ENCODE results near the gene EPPIN. TPM values are rescaled to one million over a fixed set of nuclear protein-coding genes. Genes with fewer than 3 reads are reported as not detected.

The EPPIN gene
- total RNA-seq, 1 experiment from 2014 or later: not detected

GRCh38 chr20:45583502-45583901 is 36.3 kb upstream of the EPPIN start:
- ChIA-PET CTCF (no interaction called here), POLR2A (no interaction called here)
- Histone ChIP-seq H3K4me3 (ENCODE audit: low read depth in 2 of 2, low read length in 2 of 2) (no peak overlapping the region), H3K4me1 (ENCODE audit: control insufficient read depth, insufficient read depth, low read length) (no peaks in the 10 kb centered on the region), H3K36me3 (ENCODE audit: control insufficient read depth, insufficient read depth, low read length) (no peaks in the 10 kb centered on the region), H3K27me3 (ENCODE audit: control insufficient read depth, insufficient read depth, low read length) (peaks cover 9% of the 10 kb centered on the region), H3K9me3 (ENCODE audit: control insufficient read depth, insufficient read depth, low read depth, low read length) (no peaks in the 10 kb centered on the region), H3K27ac (ENCODE audit: low read length) (no peak overlapping the region)
- no peak for DNase-seq (ENCODE audit: low read depth, low spot score)
- BruUV-seq (replicated peaks): no TSS peak
- intact Hi-C loops (cut with micrococcal nuclease; ENCODE audit: unreplicated experiment) (no loop called here), in situ Hi-C loops (cut with HindIII; ENCODE audit: low pct_unique_long_range_greater_than_20kb, low sequenced_read_pairs) (no loop called here)
- ATAC-seq: no peak
- TF ChIP-seq, protein P1, sequence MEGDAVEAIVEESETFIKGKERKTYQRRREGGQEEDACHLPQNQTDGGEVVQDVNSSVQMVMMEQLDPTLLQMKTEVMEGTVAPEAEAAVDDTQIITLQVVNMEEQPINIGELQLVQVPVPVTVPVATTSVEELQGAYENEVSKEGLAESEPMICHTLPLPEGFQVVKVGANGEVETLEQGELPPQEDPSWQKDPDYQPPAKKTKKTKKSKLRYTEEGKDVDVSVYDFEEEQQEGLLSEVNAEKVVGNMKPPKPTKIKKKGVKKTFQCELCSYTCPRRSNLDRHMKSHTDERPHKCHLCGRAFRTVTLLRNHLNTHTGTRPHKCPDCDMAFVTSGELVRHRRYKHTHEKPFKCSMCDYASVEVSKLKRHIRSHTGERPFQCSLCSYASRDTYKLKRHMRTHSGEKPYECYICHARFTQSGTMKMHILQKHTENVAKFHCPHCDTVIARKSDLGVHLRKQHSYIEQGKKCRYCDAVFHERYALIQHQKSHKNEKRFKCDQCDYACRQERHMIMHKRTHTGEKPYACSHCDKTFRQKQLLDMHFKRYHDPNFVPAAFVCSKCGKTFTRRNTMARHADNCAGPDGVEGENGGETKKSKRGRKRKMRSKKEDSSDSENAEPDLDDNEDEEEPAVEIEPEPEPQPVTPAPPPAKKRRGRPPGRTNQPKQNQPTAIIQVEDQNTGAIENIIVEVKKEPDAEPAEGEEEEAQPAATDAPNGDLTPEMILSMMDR (IDR thresholded peaks at IDR 0.05): no peak
- TF ChIP-seq SIN3A (IDR thresholded peaks at IDR 0.05; ENCODE audit: borderline replicate concordance, insufficient read depth, low read depth, low read length) (no peak), POLR2AphosphoS5 (IDR thresholded peaks at IDR 0.05; ENCODE audit: low read depth, low read length) (no peak), TCF7L2 (IDR thresholded peaks at IDR 0.05; ENCODE audit: low read depth, low read length) (no peak), REST (IDR thresholded peaks at IDR 0.05; ENCODE audit: insufficient read depth in 1 of 2, low read depth in 2 of 2, low read length in 1 of 2) (no peak)

DNA sequence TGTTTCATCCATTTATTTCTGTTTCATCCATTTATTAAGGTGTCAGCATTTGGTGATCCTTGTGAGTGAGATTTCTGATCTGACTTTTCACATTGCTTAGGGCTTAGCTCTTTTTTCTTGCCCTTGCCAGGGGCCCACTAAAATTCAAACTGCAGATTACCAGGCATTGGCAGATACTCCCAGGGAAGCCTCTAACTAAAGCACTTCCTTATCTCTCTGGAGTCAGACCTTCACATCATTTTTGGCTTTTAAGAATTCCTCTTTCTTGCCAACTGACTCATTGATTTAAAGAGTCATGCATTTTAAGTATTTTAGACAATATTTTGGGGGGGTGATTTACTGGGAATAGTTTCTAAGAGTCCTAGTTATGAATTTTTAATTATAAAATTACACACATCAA is 34.5 kb upstream of the EPPIN start:
- ATAC-seq (no peak), DNase-seq (ENCODE audit: low read depth, low spot score) (no peak)
- in situ Hi-C loops (cut with HindIII; ENCODE audit: low pct_unique_long_range_greater_than_20kb, low sequenced_read_pairs) (no loop called here), intact Hi-C loops (cut with micrococcal nuclease; ENCODE audit: unreplicated experiment) (no loop called here)
- H3K36me3 ChIP-seq (ENCODE audit: control insufficient read depth, insufficient read depth, low read length): no peaks in the 10 kb centered on the region
- no peaks in the 10 kb centered on the region for H3K9me3 ChIP-seq (ENCODE audit: control insufficient read depth, insufficient read depth, low read depth, low read length)
- ChIA-PET POLR2A (no interaction called here), CTCF (no interaction called here)
- no peak overlapping the region for H3K27ac ChIP-seq (ENCODE audit: low read length)
- no TSS peak for BruUV-seq (replicated peaks)
- H3K4me3 ChIP-seq (ENCODE audit: low read depth in 2 of 2, low read length in 2 of 2): no peak overlapping the region
- TF ChIP-seq, protein P1 (IDR thresholded peaks at IDR 0.05): no peak
- no peak for TF ChIP-seq SIN3A (IDR thresholded peaks at IDR 0.05; ENCODE audit: borderline replicate concordance, insufficient read depth, low read depth, low read length)
- TF ChIP-seq REST (IDR thresholded peaks at IDR 0.05; ENCODE audit: insufficient read depth in 1 of 2, low read depth in 2 of 2, low read length in 1 of 2): no peak
- TF ChIP-seq TCF7L2 (IDR thresholded peaks at IDR 0.05; ENCODE audit: low read depth, low read length): no peak
- TF ChIP-seq POLR2AphosphoS5 (IDR thresholded peaks at IDR 0.05; ENCODE audit: low read depth, low read length): no peak
- peaks cover 9% of the 10 kb centered on the region for H3K27me3 ChIP-seq (ENCODE audit: control insufficient read depth, insufficient read depth, low read length)
- H3K4me1 ChIP-seq (ENCODE audit: control insufficient read depth, insufficient read depth, low read length): no peaks in the 10 kb centered on the region

Measured in Panc1 (cell line).